Astrocyte (in vitro differentiated cells and primary cell): Measurements from ENCODE around the gene KIFC1.

Experiments used
- CTCF ChIP-seq: IDR thresholded peaks from 2 replicates; pipeline ENCODE4 v1.5.1; 2011; ENCODE audit warnings: low read depth, mild to moderate bottlenecking, inconsistent platforms, low read length, moderate library complexity; ENCODE audit not compliant: insufficient read depth
- EZH2 ChIP-seq: IDR thresholded peaks from 2 replicates; pipeline ENCODE4 v1.6.1; 2012; ENCODE audit warnings: mild to moderate bottlenecking, low read length, inconsistent platforms; ENCODE audit not compliant: insufficient read depth

DNA sequence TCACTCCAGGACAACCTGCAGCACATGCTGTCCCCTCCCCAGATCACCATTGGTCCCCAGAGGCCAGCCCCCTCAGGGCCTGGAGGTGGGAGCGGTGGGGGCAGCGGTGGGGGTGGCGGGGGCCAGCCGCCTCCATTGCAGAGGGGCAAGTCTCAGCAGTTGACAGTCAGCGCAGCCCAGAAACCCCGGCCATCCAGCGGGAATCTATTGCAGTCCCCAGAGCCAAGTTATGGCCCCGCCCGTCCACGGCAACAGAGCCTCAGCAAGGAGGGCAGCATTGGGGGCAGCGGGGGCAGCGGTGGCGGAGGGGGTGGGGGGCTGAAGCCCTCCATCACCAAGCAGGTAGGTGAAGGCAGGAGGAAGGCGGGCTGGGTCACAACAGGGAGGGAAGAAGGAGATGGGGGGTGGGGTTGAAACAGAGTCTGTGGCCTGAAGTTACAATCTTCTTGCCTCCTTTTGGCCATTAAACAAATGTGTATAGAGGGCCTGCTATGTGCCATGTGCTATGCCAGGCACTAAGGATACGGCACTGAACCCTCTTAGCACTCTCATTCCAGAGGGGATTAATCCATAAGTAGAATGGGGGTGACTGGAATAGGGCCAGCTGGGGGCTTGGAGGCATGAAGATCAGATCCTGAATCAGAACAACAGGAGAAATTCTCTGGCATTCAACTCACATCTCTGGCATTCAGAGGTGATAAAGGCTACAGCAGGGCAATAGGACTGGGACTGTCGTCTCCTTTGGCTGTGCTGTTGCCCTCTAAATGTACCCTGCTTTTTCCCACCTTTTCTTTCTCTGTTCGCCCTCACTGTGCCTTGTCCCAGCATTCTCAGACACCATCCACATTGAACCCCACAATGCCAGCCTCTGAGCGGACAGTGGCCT, 52.2 kb downstream of the KIFC1 start:
- TF ChIP-seq EZH2 (no peak), CTCF (no peak)
